ENCODE results near the gene AQP2. TPM values are rescaled to one million over a fixed set of nuclear protein-coding genes. Genes with fewer than 3 reads are reported as not detected.

Gene AQP2
- total and polyA plus RNA-seq, 2 donors from 2014 or later = 122 to 666 TPM

DNA sequence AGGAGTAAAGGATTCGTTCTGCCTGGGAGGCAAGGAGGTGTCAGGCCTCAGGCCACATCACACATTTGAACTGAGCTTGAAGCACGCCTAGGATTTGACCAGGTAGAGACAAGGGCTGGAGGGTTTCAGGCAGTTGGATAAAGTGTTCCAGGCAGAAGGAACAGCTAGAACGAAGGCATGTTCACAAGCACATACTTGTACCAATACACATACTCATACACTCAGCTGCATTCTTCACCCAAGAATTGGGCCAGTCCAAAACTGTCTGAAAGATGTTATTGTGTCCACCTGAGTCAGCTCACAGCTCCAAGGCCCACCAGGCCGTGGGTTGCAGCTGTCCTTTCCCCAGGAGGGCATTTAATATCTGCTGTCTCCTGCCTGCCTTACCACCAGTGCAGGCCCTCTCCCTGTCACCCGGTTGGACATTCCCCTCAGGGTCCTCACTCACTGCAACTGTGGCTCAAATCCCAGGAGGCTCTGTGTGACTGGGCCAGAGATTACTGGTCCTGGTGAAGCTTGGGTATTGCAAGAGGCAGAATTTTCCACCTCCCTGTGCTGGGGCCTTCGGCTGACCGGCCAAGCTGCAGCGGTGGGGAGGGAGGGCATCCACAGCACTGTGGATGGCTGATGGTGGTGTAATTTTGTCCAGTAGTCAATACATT, 12.8 kb upstream of the AQP2 start:
- H3K9ac ChIP-seq (ENCODE audit: low read length in 3 of 3) = no peak overlapping the region
- H3K9me3 ChIP-seq (ENCODE audit: control insufficient read depth in 2 of 3, insufficient read depth in 1 of 3, low read length in 3 of 3) = no peaks in the 10 kb centered on the region
- intact Hi-C loops (cut with DNase I) = no loop called here
- no peak overlapping the region for H3K4me3 ChIP-seq (ENCODE audit: low read length in 3 of 3)
- FAIRE-seq = no peak
- peak in 1 of 5 donors; percentile 24 for DNase-seq
- peaks cover 0 to under 1% (median 0%) of the 10 kb centered on the region in 3 donors for H3K4me1 ChIP-seq (ENCODE audit: control insufficient read depth in 2 of 3, insufficient read depth in 2 of 3, low read depth in 1 of 3, low read length in 3 of 3)
- no peaks in the 10 kb centered on the region for H3K27me3 ChIP-seq (ENCODE audit: control insufficient read depth, insufficient read depth, low read length)
- TF ChIP-seq, protein P1, sequence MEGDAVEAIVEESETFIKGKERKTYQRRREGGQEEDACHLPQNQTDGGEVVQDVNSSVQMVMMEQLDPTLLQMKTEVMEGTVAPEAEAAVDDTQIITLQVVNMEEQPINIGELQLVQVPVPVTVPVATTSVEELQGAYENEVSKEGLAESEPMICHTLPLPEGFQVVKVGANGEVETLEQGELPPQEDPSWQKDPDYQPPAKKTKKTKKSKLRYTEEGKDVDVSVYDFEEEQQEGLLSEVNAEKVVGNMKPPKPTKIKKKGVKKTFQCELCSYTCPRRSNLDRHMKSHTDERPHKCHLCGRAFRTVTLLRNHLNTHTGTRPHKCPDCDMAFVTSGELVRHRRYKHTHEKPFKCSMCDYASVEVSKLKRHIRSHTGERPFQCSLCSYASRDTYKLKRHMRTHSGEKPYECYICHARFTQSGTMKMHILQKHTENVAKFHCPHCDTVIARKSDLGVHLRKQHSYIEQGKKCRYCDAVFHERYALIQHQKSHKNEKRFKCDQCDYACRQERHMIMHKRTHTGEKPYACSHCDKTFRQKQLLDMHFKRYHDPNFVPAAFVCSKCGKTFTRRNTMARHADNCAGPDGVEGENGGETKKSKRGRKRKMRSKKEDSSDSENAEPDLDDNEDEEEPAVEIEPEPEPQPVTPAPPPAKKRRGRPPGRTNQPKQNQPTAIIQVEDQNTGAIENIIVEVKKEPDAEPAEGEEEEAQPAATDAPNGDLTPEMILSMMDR (IDR thresholded peaks at IDR 0.05; ENCODE audit: borderline replicate concordance, extremely low read depth, insufficient read depth) = no peak
- H3K36me3 ChIP-seq (ENCODE audit: control insufficient read depth in 2 of 3, insufficient read depth in 3 of 3, low read length in 3 of 3) = no peaks in the 10 kb centered on the region
- H3K27ac ChIP-seq (ENCODE audit: low read depth in 2 of 2, low read length in 2 of 2) = no peak overlapping the region

DNA sequence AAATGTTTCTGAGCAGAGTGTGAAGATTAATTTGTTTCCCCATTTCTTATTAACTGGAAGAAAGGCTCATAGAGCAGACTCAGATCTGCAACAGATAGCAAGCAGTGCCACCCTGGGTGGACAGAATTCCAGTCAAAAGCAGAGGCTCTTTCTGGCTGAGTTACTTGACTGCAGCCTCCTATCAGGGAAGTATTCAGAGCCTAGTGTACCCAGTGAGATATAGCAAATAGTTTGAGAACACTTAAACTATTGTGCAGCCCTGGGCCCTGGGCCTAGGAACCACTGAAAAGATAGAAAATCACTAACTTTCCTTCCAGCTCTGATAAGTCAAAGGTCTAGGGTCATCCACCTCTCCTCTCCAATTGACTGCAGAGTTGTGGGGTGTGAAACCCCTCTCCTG, 11.2 kb upstream of the AQP2 start:
- H3K36me3 ChIP-seq (ENCODE audit: control insufficient read depth in 2 of 3, insufficient read depth in 3 of 3, low read length in 3 of 3) = no peaks in the 10 kb centered on the region
- intact Hi-C loops (cut with DNase I) = no loop called here
- H3K9ac ChIP-seq (ENCODE audit: low read length in 3 of 3) = no peak overlapping the region
- TF ChIP-seq, protein P1 (IDR thresholded peaks at IDR 0.05; ENCODE audit: borderline replicate concordance, extremely low read depth, insufficient read depth) = no peak
- FAIRE-seq = no peak
- H3K27me3 ChIP-seq (ENCODE audit: control insufficient read depth, insufficient read depth, low read length) = no peaks in the 10 kb centered on the region
- no peak overlapping the region for H3K4me3 ChIP-seq (ENCODE audit: low read length in 3 of 3)
- H3K4me1 ChIP-seq (ENCODE audit: control insufficient read depth in 2 of 3, insufficient read depth in 2 of 3, low read depth in 1 of 3, low read length in 3 of 3) = no peaks in the 10 kb centered on the region
- H3K9me3 ChIP-seq (ENCODE audit: control insufficient read depth in 2 of 3, insufficient read depth in 1 of 3, low read length in 3 of 3) = no peaks in the 10 kb centered on the region
- H3K27ac ChIP-seq (ENCODE audit: low read depth in 2 of 2, low read length in 2 of 2) = no peak overlapping the region
- peak in 1 of 5 donors; percentile 16 for DNase-seq

DNA sequence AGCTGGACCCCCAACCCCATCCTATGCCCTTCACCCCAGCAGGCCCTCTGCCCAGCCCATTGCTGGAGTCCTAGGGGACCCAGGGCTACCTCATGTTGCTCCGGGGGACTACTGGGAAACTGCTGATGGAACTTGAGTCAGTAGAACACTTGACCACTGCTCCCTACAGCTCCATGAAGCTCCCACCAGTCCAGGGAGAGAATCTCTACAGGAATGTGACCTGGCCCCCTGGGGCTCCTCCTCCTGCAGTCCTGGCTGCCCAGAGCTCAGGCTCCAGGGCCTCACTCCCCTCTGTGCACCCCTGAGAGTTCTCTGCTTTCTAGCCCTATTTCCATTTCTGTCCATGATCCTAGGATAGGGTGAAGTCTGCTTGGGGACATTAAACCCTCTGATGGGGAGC, 10.8 kb upstream of the AQP2 start:
- no peaks in the 10 kb centered on the region for H3K36me3 ChIP-seq (ENCODE audit: control insufficient read depth in 2 of 3, insufficient read depth in 3 of 3, low read length in 3 of 3)
- H3K4me3 ChIP-seq (ENCODE audit: low read length in 3 of 3) = no peak overlapping the region
- no peak overlapping the region for H3K9ac ChIP-seq (ENCODE audit: low read length in 3 of 3)
- no peak overlapping the region for H3K27ac ChIP-seq (ENCODE audit: low read depth in 2 of 2, low read length in 2 of 2)
- no peaks in the 10 kb centered on the region for H3K27me3 ChIP-seq (ENCODE audit: control insufficient read depth, insufficient read depth, low read length)
- TF ChIP-seq, protein P1 (IDR thresholded peaks at IDR 0.05; ENCODE audit: borderline replicate concordance, extremely low read depth, insufficient read depth) = no peak
- DNase-seq (no peak), FAIRE-seq (no peak)
- intact Hi-C loops (cut with DNase I) = no loop called here
- H3K4me1 ChIP-seq (ENCODE audit: control insufficient read depth in 2 of 3, insufficient read depth in 2 of 3, low read depth in 1 of 3, low read length in 3 of 3) = no peaks in the 10 kb centered on the region
- H3K9me3 ChIP-seq (ENCODE audit: control insufficient read depth in 2 of 3, insufficient read depth in 1 of 3, low read length in 3 of 3) = no peaks in the 10 kb centered on the region
